Right hindlimb (tissue), 1 donor: ENCODE data around the gene CALM1.
A peak's percentile ranks its signal among the peaks of the same experiment; 100 is the strongest.

Experiments used
- DNase-seq: peaks from one replicate; pipeline ENCODE4 v3.0.0-alpha.2; 2018

Gene CALM1

DNA sequence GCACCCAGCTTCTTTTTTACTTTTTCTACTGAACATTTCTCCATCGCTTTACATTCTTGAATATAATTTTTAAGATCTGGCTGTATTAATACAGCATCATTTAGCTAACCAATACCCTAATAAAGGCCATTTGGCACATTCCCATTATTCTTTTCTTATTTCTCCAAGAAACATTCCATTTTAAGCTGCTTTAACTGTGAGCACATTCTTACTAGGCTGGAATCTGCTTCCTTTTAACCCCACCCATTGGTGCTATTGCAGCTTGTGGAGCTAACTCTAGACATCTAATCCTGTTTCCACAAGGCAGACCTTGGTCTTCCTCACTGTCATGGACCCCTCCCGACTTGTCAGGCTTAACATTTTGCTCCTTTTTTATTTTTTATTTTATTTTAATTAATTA, 15.2 kb downstream of the CALM1 start:
- DNase-seq, result no peak

DNA sequence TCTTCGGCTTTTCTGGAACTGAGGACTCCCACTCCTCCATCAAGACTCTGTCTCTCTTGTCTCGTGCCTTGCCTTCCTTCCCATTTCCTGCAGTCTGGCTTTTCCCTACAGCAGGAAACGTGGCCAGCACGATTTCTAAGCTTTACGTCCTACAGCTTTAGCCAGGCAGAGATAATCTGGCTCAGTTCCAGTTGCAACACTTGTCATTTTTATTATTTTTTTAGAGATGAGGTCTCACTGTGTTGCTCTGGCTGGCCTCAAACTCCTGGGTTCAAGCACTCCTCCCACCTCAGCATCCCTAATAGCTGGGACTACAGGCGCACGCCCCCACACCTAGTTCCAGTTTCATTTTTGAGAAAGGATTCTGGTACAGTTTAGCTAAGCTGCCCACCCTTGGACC, 19.9 kb downstream of the CALM1 start:
- DNase-seq, result peak; percentile 44

DNA sequence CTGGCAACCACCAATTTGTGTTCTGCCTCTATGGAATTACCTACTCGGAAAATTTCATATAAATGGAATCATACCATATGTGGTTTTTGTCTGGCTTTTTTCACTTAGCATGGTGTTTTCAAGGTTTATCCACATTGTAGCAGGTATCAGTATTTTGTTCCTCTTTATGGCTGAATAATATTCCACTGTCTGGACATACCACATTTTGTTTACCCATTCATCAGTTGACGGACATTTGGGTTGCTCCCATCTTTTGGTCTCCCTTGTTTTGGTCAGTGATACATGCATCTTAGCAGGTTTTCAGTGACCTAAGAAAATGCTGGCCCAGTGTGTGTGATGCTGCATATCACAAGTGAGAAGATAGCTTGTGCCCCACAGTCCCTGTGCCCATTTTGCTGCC, 21.2 kb downstream of the CALM1 start:
- no peak for DNase-seq

DNA sequence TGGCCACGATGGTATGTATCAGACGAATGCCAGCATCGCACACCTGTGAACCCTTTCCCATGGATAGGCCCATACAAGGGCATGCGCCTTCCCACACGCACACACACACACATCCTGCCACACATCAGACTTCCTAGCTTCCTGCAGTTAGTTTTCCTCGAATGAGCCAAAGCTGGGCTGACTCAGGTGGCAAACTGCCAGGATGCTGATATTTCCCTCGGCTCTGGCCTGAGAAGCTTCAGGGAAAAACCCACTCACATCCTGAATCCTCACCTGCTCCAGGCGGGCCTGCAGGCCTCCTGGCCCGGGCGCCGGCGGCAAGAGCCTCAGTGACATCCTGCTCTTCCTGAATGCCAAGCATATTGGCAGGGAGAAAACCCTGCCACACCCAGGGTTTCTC, 22.4 kb downstream of the CALM1 start:
- DNase-seq, result peak; percentile 86

DNA sequence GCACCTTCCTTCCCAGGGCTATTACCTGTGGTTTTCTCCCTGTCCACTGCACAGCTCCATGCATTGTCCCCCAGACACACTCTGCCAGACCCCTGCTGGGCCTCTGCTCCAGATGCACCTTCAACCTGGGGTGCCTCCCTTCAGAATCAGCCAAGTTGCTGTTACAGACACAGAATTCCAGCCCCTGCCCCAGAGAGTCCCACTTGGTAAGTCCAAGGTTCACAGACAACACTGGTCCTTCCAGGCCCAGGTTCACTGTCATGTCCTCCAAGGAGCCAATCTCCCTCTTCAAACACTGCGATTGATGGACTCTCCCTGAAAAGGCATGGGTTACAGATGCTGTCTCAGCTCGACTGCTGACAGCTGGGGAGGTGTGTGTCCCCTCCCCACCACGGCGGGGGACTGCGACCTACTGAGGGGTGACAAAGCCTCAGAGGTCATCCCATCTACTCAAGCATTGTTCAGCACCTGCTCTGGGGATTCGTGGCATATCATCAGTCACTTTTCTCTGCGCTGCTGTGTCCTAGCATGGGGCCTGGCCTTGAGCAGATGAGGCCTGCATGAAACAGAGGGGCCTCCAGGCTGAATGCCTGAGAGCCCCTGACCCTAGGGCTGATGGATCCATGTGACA, 24.3 kb downstream of the CALM1 start:
- DNase-seq, result no peak

DNA sequence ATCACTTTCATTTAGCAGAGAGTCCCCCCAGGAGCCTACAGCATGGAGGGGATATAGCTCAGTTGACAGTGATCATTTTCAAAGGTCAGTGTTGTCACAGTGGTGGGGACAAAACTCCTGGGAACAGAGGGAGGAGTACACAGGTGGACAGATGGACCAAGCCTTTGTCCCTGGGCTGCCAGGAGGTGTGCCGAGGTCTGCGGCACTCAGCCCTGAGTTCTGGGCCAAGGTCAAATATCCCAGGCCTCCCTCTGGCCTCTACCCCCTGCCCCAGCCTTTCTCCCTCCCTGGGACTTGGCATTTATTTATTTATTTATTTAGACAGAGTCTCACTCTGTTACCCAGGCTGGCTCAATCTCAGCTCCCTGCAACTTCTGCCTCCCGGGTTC, 24.8 kb downstream of the CALM1 start:
- no peak for DNase-seq

DNA sequence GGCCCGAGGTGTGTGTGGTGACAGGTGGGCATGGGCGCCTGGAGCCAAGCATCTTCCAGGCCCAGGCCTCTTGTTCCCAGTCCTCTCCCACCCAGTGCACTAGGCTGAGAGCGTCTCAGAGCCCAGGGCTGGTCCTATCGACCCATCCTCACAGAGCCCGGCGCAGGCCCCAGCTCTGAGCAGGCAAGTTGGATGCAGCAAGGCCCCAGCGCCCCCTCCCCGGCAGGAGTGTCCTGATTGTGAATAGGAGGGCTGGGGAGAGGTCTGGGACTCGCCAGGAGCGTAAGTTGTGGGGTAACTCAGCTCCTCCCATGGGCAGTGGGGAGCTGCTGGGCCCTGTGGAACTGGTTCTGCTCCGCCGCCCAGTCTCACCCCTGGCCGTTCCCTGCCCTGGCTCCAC, 26.3 kb downstream of the CALM1 start:
- no peak for DNase-seq

DNA sequence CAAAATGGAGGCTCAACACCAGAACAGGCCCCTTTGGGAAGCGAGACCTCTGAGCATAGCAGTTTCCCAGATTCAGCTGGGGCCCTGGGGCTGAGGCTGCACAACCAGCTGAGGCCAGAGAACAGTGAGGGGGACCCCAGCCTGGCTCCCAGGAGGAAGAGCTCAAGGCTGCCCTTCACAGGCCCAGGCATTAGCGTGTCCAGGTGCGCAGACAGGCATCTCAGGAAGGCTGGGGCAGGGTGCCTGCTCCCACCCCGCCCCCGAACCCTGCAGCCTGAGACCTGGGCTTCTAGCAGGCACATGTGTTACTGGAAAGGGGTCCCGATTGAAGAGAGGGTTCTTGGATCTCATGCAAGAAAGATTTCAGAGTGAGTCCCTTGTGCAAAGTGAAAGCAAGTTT, 27.2 kb downstream of the CALM1 start:
- no peak for DNase-seq

DNA sequence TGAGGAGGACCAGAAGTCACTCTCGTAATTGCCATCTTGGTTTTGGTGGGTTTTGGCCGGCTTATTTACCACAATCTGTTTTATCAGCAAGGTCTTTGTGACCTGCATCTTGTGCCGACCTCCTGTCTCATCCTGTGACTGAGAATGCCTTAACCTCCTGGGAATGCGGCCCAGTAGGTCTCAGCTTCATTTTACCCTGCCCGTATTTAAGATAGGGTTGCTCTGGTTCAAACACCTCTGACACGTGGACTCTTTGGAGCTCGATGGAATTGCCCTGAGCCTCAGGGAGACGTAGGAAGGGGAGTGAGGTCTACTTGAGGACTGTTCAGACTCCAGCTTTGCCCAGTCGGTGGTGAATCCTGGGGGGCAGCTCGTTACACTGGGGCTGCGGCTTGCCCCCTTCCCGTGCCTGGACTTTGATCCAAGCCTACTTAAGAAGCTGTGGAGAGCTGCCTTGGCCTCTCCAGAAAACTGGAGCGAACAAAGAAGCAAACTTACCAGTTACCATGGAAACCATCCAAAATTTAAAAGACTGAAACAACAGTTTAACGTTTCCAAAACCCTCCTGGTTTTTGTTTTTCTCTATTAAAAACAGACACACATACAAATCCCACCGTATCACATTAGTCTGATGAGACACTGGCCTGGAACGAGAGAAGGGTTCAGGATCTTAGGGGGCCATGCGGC, 28.0 kb downstream of the CALM1 start:
- DNase-seq, result peak; percentile 40

DNA sequence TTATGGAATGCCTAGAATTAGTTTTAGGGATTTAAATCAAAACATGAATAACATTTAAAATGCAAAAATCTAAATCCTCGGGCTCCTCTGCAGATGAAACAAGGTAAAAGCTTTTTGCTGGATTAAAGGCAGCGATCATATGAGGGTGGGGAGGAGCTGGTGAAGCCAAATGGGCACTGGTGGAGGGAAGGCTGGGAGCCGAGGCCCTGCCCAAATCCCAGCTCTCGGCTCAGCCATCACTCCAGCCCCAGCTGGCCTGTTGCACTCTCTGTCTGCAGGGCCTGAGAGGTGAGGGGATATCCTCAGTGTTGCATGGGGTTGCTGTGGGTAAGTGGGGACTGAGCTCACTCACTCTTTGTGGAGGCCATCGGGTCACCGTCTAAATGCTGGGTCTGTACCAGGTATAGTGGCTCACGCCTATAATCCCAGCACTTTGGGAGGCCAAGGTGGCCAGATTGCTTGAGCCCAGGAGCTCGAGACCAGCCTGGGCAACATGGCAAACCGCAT, 28.6 kb downstream of the CALM1 start:
- no peak for DNase-seq

DNA sequence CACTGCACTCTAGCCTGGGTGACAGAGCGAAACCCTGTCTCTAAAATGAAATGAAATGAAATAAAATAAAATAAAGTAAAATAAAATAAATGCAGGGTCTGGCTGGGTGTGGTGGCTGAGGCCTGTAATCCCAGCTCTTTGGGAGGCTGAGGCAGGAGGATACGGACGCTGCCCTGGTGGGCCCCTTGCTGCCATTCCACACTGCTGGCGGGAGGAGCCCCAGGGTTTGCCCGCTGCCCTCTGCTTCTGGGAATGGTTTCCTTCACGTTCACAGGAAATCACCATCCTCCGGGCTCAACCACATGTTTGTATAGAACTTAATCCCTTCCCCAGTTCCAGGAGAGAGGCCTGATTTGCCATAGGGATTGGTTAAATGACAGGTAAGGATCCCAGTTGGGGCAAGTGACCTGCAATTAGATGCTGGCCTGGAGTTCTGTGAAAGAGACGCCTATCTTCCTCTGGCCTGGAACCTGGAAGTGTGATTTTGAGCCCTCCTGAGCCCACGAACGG, 29.3 kb downstream of the CALM1 start:
- no peak for DNase-seq

DNA sequence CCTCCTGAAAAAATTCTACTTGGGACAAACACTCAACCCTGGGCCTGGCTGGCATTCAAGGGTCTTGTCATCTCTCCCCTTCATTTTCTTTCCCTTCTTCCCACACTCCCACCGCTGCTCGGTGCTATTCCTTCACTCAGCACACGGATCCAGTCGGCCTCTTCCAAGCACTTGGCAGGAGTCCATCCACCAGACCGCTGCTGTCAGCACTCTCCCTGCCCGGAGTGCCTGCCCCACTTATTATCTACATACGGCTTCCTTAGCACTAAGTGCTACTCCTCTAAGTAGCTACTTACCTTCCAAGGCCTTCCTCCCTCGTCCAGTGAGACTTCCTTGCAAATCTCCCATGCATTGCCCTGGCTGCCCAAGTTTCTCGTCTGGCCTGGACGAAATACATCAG, 29.8 kb downstream of the CALM1 start:
- peak; percentile 56 for DNase-seq

DNA sequence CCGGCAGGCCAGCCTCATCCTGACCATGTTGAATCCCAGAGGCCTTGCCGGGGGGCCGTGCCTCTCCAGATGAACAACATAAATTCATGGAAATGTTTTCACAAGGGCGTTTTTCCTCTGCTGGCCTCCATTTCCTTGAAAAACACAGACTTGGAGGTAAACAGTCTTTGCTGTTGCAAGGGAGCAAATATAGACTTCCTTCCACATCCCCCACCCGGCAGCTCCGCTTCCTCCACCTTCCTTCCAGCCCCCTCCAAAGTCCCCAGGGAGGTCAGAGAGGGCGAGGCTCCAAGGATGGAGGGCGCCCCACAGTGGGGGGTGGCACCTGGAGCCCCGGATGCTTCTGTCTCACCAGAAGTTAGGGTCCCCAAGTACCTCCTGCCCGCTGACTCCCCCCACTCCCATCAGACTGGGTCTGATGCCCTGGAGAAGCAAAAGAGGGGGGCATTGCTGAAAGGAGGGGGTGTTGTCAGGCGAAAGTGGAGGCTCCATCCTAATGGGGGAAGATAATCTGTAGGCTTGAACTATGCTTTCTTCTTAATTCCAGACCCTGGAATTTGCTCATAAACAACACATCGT, 31.1 kb downstream of the CALM1 start:
- DNase-seq, result peak; percentile 27

DNA sequence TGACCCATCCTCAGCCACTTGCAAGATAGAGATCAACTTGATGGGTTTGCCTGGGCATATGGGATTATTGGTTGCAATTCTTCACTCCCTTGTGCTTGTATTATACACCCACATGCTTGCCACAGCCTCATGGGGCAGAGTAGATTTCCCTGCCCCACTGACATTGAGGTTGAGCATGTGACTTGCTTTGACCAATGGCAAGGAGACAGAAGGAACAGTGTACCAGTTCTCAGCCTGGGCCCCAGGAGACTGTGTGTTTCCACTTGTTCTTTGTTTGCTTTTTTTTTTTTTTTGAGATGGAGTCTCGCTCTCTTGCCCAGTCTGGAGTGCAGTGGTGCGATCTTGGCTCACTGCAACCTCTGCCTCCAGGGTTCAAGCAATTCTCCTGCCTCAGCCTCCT, 31.8 kb downstream of the CALM1 start:
- DNase-seq, result no peak

DNA sequence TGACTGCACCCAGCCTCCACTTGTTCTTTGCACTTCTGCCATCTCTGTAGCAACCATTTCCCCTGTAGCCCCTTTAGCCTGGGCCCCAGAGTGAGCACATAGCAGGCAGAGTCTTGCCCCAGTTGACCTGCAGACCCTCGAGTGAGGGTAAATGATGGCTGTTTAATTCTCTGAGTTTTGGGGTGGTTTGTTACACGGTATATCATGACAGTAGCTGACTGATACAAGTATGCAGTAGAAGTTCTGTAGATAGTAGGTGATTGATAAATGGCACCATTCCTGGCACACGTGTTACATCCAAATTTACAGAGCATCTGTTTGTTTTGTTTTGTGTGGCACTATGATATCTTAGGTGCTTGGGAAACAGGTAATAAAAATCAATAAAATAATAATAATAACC, 32.4 kb downstream of the CALM1 start:
- no peak for DNase-seq

DNA sequence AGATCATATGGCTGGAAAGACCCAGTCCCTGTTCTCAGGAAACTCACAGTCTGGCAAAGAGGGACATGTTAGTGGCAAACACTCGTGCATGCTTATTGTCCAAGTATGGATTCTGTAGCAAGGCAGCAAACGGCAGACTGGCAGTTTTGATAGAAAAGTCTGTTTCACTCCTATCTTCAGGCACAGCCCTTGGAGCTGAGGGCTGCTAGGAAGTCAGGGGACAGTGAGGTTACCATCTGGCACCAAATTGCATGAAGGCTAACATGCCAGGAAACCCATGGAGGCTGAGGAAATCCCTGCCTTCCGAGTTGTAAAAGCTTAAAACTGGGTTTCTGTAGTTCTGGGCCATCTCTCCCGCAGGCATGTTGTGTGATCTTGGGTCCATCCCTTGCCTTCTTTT, 32.9 kb downstream of the CALM1 start:
- DNase-seq, result no peak

DNA sequence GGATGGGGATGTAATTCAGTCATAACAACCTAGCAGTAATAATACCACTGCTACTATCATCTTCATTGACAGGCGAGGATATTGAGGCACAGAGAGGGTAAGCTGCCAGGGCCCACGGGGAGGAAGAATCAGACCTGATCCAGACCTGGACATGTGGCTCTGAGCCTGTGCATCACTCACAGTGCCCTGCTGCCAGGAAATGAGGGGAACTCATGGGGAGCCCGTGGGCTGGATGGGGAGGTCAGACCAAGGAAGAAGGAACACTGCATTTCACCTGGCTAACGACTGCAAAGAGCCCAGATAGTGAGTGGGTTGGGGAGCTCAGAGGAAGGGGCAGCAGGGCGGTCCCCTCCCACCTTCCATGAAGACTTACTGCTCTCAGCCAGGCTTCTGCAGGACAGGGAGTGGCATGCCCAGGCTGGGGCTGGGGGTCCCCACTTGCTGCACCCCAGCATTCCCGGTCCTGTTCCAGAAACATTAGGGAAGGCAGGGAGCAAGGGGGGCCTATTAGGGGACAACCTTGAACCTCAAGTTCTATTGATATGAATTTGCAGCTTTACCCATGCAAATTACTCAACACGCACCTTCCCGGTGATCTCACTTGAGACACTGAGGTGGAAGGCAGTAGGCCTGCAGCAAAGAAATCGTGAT, 37.7 kb downstream of the CALM1 start:
- no peak for DNase-seq

DNA sequence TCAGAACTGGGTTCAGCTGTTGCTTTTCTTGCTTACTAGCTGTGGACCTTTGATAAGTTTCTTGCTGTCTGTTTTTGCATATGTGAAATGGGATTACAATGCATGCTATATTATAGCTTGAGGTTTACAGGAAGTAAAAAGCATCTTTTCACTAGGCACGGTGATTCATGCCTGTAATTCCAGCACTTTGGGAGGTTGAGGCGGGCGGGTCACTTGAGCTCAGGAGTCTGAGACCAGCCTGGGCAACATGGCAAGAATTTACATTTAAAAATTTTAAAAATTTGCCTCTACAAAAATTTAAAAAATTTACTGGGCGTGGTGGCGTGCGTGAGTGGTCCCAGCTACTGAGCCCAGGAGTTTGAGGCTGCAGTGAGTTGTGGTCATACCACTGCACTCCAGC, 42.0 kb downstream of the CALM1 start:
- DNase-seq, result no peak

DNA sequence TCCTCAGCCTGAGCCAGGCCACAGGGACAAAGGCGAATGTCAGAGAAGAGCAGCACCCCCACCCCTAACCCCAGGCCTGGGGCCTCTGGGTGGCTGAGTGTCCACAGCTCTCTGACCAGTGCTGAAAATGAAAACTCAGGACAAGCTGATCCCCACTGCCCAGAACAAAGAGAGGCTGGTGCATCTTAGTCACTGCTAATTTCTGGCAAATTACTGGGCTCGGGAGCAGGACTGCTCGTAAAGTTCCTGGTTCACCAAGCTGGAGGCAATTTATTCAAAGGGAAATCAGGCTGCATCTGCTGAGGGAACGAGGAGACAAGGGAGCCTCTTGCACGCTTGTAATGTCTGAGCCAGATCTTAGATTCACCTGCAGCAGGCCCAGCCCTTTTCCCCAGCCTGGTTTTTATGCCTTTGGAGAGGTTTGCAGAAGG, 43.2 kb downstream of the CALM1 start:
- no peak for DNase-seq

DNA sequence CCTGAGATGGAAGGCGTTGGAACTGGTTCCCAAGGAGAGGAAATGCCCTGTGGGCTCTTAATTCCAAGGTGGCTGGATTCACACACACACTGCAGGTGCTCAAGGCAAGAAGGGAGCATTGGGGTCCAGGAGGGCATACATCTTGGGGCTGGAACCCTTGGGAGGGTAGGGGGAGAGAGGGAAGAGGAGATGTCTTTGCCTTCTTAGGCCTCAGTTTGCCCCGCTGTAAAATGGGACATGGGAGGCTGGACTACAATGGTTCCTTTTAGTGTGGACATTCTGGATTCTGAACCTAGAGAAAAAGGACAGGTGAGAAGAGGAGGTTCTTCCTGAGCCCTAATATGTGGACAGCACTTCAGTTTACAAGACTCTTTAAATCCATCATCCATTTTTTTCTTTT, 43.8 kb downstream of the CALM1 start:
- no peak for DNase-seq

DNA sequence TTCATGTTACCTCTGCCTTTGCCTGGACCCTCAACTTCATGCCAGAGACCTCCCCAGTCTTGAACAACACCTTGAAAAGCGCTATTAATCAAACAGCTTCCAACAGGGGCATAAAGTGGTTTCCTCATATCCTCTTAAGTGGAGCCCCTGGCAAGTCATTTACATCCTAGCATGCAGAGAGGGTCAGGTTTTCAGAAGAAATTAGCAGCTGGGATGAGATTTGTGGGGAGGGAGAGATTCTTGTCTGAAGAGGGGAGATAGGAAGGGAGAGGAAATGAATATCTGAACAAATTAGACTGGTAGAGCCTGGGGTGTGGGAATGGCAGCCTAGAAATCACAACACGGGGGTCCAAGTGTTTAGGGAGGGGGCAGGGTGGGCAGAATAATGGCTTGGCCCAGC, 45.6 kb downstream of the CALM1 start:
- no peak for DNase-seq

DNA sequence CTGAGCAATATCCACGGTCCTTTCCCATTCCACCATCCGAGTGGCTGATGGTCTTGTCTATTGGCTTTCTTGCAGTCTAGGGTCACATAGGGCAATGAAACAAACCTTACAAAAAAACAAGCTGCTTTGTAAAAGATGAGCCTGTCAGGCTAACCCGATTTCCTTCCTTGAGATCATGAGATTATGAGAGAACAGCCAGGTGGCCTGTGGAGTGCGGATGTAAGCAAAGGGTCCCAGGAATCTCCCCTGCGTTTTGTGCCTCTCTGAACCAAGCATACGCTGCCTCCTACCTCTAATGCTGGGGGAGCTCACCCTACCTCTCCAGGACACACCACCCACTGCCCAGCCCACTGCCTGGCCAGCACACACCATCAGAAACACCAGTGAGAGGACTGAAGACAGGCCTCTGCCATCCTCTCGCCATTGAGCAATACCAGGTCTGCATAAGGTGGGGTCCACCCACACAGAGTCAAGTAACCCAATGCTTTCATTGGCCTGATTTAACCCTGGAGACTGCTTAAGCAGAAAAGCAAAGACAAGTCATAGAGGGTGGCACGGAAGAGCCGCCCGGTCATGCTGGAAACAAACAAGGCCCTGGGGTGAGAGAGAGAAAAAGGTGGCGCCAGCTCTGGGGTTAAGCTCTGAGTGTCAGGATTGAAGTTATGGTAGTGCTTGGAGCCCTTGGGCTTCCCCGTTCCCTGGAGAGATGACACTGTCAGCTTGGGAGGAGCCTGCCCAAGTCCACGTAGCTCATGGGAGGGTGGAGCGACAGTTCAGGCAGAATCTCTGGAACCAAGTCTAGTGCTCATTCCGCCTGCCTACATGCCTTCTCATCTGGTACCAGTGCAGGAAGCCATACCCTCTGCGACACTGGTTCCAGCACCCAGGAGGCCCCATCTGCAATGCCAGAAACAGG, 46.6 kb downstream of the CALM1 start:
- DNase-seq, result no peak
